ENCODE measurements around the gene ERG. TPM values are rescaled to one million over a fixed set of nuclear protein-coding genes. Genes with fewer than 3 reads are reported as not detected.

Gene ERG
- total and polyA plus RNA-seq, 2 of the 13 experiments (the other 11 are each of a cell fraction or from before 2014, with no cell fraction given), result not detected

DNA sequence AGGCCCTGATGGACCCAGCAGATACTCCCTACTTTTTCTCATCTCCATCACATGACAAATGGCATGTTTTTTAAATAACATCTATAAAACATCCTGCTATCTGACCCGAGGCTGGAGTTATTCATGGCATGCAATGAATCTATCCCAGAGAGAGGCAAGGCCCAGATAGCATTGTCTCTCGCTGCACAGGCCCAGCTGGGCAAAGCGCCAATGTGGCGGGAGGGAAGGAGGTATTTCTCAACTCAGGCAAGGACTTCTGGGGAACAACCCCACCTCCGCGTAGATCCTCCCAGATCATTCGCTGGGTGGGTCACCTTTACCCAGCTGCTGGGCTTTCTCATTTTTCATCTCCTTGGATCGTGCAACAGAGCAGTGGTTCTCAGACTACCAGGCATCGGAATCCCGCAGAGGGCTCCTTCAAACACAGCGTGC, 59.8 kb downstream of the ERG start:
- no peaks in the 10 kb centered on the region for H3K79me2 ChIP-seq (ENCODE audit: insufficient read depth, low read length)
- DNase-seq (ENCODE audit: low spot score) (no peak), ATAC-seq (no peak), FAIRE-seq (no peak)
- no peaks in the 10 kb centered on the region for H4K20me1 ChIP-seq (ENCODE audit: insufficient read depth, low read length)
- ChIA-PET POLR2A (no interaction called here), CTCF (ENCODE audit: low intra/inter-chr PET ratio, low total read pairs) (no interaction called here)
- no peak overlapping the region for H3K27ac ChIP-seq (ENCODE audit: extremely low read length, insufficient read depth, low read length)
- no peaks in the 10 kb centered on the region for H3K4me1 ChIP-seq (ENCODE audit: insufficient read depth, low read length)
- peaks cover 0 to 6% of the 10 kb centered on the region in 2 experiments; a peak in 1 of 5 replicates for H3K27me3 ChIP-seq (ENCODE audit: control insufficient read depth in 1 of 2, insufficient read depth in 2 of 2, low read length in 2 of 2)
- no peaks in the 10 kb centered on the region for H3K36me3 ChIP-seq (replicated peaks in 1 of 2; ENCODE audit: control insufficient read depth in 1 of 2, insufficient read depth in 2 of 2, low read length in 2 of 2)
- no peak overlapping the region for H3K4me2 ChIP-seq (ENCODE audit: low read depth, low read length)
- H3K9ac ChIP-seq (ENCODE audit: insufficient read depth, low read depth, low read length), result no peak overlapping the region
- in situ Hi-C loops (cut with HindIII; ENCODE audit: extremely low pct_ligation_motif_present, low pct_unique_long_range_greater_than_20kb), result no loop called here
- H3K4me3 ChIP-seq (replicated peaks in 1 of 3; ENCODE audit: insufficient read depth in 1 of 3, low read depth in 2 of 3, low read length in 3 of 3), result no peak overlapping the region
- TF ChIP-seq, protein P1, sequence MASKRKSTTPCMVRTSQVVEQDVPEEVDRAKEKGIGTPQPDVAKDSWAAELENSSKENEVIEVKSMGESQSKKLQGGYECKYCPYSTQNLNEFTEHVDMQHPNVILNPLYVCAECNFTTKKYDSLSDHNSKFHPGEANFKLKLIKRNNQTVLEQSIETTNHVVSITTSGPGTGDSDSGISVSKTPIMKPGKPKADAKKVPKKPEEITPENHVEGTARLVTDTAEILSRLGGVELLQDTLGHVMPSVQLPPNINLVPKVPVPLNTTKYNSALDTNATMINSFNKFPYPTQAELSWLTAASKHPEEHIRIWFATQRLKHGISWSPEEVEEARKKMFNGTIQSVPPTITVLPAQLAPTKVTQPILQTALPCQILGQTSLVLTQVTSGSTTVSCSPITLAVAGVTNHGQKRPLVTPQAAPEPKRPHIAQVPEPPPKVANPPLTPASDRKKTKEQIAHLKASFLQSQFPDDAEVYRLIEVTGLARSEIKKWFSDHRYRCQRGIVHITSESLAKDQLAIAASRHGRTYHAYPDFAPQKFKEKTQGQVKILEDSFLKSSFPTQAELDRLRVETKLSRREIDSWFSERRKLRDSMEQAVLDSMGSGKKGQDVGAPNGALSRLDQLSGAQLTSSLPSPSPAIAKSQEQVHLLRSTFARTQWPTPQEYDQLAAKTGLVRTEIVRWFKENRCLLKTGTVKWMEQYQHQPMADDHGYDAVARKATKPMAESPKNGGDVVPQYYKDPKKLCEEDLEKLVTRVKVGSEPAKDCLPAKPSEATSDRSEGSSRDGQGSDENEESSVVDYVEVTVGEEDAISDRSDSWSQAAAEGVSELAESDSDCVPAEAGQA (IDR thresholded peaks at IDR 0.05; ENCODE audit: low read depth), result no peak
- TF ChIP-seq, protein P1 (CRISPR knock-in tag; IDR thresholded peaks at IDR 0.05; ENCODE audit: borderline replicate concordance), result no peak
- TF ChIP-seq PITX1 (CRISPR knock-in tag; IDR thresholded peaks at IDR 0.05) (no peak), ZMYM3 (CRISPR knock-in tag; IDR thresholded peaks at IDR 0.05) (no peak), NFIB (CRISPR knock-in tag; IDR thresholded peaks at IDR 0.05; ENCODE audit: borderline replicate concordance) (no peak), ARHGAP35 (CRISPR knock-in tag; IDR thresholded peaks at IDR 0.05; ENCODE audit: borderline replicate concordance) (no peak)
- TF ChIP-seq, protein P2, sequence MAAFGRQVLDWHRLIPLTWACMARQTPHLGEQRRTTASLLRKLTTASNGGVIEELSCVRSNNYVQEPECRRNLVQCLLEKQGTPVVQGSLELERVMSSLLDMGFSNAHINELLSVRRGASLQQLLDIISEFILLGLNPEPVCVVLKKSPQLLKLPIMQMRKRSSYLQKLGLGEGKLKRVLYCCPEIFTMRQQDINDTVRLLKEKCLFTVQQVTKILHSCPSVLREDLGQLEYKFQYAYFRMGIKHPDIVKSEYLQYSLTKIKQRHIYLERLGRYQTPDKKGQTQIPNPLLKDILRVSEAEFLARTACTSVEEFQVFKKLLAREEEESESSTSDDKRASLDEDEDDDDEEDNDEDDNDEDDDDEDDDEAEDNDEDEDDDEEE (CRISPR knock-in tag; IDR thresholded peaks at IDR 0.05), result no peak
- WGBS (ENCODE audit: low lambda C conversion rate), result 74% methylated on average over 8 of the region's 11 CpGs
- H2AFZ ChIP-seq (ENCODE audit: low read length), result no peak overlapping the region
- no peaks in the 10 kb centered on the region for H3K9me3 ChIP-seq (ENCODE audit: low read length)
- intact Hi-C loops (cut with micrococcal nuclease; ENCODE audit: unreplicated experiment), result no loop called here
- no TSS peak for BruUV-seq (replicated peaks)

Data from HepG2 (cell line).